Stimulated activated naive CD8-positive, alpha-beta T cell treated with anti-CD3 and anti-CD28 coated beads, Interleukin-15, amount 100 ng/mL, for 72 hours (primary cell): ENCODE results near the gene MYO18A.
"Not testable (repeated sequence)": the region's sequence is repeated elsewhere in the genome, so short reads cannot be mapped to it uniquely, and the experiment has no call there.

Experiments
- ATAC-seq: fragments of 150-1000 bp; cut with Tn5 transposase; 2 replicates; pipeline ENCODE4 v1.10.0; 2021; ENCODE audit warnings: mild to moderate bottlenecking, moderate library complexity
- DNase-seq, 2 donors: peaks; one replicate each; pipeline ENCODE4 v3.0.0; 2021 to 2022
- H3K27ac Mint-ChIP-seq, 2 donors: one replicate each; pipeline ENCODE4 v1.8.0; 2022; ENCODE audit warnings: mild to moderate bottlenecking in 2 of 2, mixed read lengths in 2 of 2, moderate library complexity in 2 of 2
- H3K27me3 Mint-ChIP-seq: one replicate; pipeline ENCODE4 v1.8.0; 2022; ENCODE audit warnings: mixed read lengths
- H3K4me1 Mint-ChIP-seq: one replicate; pipeline ENCODE4 v1.8.0; 2022; ENCODE audit warnings: mild to moderate bottlenecking, mixed read lengths
- H3K4me3 Mint-ChIP-seq, 2 donors: one replicate each; pipeline ENCODE4 v1.8.0; 2022; ENCODE audit warnings: mild to moderate bottlenecking in 2 of 2, mixed read lengths in 2 of 2, moderate library complexity in 1 of 2
- H3K9me3 Mint-ChIP-seq, 2 donors: one replicate each; pipeline ENCODE4 v1.8.0; 2022; ENCODE audit warnings: mixed read lengths in 2 of 2

MYO18A gene, protein sequence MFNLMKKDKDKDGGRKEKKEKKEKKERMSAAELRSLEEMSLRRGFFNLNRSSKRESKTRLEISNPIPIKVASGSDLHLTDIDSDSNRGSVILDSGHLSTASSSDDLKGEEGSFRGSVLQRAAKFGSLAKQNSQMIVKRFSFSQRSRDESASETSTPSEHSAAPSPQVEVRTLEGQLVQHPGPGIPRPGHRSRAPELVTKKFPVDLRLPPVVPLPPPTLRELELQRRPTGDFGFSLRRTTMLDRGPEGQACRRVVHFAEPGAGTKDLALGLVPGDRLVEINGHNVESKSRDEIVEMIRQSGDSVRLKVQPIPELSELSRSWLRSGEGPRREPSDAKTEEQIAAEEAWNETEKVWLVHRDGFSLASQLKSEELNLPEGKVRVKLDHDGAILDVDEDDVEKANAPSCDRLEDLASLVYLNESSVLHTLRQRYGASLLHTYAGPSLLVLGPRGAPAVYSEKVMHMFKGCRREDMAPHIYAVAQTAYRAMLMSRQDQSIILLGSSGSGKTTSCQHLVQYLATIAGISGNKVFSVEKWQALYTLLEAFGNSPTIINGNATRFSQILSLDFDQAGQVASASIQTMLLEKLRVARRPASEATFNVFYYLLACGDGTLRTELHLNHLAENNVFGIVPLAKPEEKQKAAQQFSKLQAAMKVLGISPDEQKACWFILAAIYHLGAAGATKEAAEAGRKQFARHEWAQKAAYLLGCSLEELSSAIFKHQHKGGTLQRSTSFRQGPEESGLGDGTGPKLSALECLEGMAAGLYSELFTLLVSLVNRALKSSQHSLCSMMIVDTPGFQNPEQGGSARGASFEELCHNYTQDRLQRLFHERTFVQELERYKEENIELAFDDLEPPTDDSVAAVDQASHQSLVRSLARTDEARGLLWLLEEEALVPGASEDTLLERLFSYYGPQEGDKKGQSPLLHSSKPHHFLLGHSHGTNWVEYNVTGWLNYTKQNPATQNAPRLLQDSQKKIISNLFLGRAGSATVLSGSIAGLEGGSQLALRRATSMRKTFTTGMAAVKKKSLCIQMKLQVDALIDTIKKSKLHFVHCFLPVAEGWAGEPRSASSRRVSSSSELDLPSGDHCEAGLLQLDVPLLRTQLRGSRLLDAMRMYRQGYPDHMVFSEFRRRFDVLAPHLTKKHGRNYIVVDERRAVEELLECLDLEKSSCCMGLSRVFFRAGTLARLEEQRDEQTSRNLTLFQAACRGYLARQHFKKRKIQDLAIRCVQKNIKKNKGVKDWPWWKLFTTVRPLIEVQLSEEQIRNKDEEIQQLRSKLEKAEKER (N-terminal part only)

DNA sequence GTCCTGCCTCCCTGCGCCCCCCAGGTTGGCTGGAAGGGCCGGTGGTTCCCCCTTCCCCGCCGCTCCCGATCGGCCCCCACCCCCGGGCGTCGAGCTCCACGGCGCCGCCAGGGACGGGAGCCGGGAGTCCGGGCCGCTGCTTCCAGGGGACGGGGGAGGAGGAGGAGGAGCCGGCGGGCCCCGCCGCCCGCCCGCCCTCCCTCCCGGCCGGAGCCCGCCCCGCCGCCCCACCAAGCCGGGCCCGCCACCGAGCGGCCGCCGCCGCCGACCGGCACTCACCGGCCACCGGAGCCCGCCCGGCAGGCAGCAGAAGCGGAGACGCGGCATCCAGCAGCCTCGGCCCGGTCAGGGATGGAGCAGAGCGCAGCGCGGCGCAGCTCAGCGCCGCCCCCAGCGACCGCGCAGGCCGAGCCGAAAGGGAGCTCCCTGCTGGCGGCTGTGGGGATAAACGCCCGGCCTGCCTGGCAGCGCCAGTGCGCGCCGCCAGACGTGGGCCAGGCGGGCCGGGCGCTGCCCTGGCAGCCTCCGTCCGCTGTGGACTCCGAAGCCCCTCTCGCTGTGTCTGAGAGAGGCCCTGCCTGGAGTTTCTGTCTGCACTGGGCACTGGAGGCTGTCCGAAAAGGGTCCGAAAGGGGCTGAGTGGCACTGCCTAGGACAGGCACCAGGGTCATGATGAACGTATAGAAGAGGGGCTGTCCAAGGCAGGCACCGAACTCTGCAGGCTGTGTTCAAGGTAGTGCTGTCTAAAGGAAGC is at the start of gene MYO18A:
TSS of gene MYO18A (minus strand) at position 365 of the 754 bp plus-strand sequence. CDS start 13,458 bp downstream, outside the sequence.
- DNase-seq (peak; percentile 82 to 86), ATAC-seq (peak; percentile 94)
- Mint-ChIP-seq H3K9me3 (no peaks in the 10 kb centered on the region), H3K4me1 (peaks cover 49% of the 10 kb centered on the region), H3K27me3 (peaks cover 8% of the 10 kb centered on the region), H3K4me3 (peak within 1 kb of the TSS; percentile 71 to 75), H3K27ac (peak within 1 kb of the TSS; percentile 63 to 85)

- H3K4me3 Mint-ChIP-seq = no peak overlapping the region
- no peak for DNase-seq
- no peak for ATAC-seq
- H3K27me3 Mint-ChIP-seq = peaks cover 10% of the 10 kb centered on the region
- H3K4me1 Mint-ChIP-seq = peaks cover 13% of the 10 kb centered on the region
- peak overlapping the region in 1 of 2 donors; percentile 35 for H3K27ac Mint-ChIP-seq
- H3K9me3 Mint-ChIP-seq = no peaks in the 10 kb centered on the region
Observed at GRCh38 chr17:29225396-29225795, 45.2 kb upstream of the MYO18A start.

- H3K27me3 Mint-ChIP-seq, H3K4me3 Mint-ChIP-seq, DNase-seq, H3K27ac Mint-ChIP-seq, ATAC-seq, H3K9me3 Mint-ChIP-seq: not testable (repeated sequence)
- peaks cover 18% of the 10 kb centered on the region for H3K4me1 Mint-ChIP-seq
Observed at GRCh38 chr17:29221338-29221737, 41.1 kb upstream of the MYO18A start.

- H3K4me1 Mint-ChIP-seq = peaks cover 5% of the 10 kb centered on the region
- DNase-seq (peak; percentile 64 to 68), ATAC-seq (peak; percentile 95)
- no peak overlapping the region for H3K27ac Mint-ChIP-seq
- H3K4me3 Mint-ChIP-seq = no peak overlapping the region
- H3K9me3 Mint-ChIP-seq = no peaks in the 10 kb centered on the region
- H3K27me3 Mint-ChIP-seq = no peaks in the 10 kb centered on the region
Observed at GRCh38 chr17:29219378-29220047, 39.3 kb upstream of the MYO18A start.

DNA sequence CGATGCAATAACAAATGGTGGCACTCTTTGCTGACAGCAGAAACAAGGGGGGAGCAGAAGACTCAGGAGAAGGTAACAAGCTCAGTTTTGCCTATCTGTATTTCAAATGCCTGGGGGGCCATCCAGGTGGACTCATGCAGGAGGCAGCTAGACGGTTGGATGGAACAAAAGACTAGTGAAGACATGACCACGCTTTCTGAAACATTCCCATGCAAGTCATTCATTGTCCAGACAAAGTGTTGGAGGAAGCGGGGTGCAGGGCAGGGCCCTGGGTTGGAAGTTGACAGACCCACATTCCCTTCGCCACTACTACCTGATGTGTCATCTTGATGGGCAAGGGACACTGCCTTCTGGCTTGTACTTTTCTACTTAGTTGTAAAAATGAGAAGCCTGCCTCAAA is 36.7 kb upstream of the MYO18A start:
- H3K27ac Mint-ChIP-seq = no peak overlapping the region
- H3K27me3 Mint-ChIP-seq = no peaks in the 10 kb centered on the region

DNA sequence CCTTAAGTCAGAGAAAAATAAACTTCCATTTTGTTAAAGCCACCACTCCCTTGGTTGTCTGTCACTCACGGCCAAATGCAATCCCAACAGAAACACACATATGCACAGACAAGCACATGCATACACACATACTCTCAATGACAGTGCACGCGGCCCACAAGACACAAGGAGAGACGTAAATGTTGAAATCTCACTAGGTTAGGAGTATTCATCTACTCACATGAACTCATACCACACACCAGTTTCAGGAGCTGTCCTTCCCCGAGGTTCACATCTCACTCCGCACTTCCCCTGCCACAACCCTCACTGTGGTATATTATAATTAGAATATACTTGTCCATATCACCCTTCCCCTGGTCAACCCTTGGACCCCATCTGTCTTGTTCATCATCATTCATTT is 36.0 kb upstream of the MYO18A start:
- no peak overlapping the region for H3K27ac Mint-ChIP-seq
- no peak for ATAC-seq
- H3K27me3 Mint-ChIP-seq = no peaks in the 10 kb centered on the region
- no peaks in the 10 kb centered on the region for H3K9me3 Mint-ChIP-seq
- no peak for DNase-seq
- H3K4me3 Mint-ChIP-seq = no peak overlapping the region
- peaks cover 5% of the 10 kb centered on the region for H3K4me1 Mint-ChIP-seq

More for the DNA sequence above, 36.7 kb upstream of the MYO18A start:
- H3K9me3 Mint-ChIP-seq = no peaks in the 10 kb centered on the region
- ATAC-seq = no peak
- H3K4me1 Mint-ChIP-seq = peaks cover 5% of the 10 kb centered on the region
- H3K4me3 Mint-ChIP-seq = no peak overlapping the region
- DNase-seq = no peak

GRCh38 chr17:29215717-29216116 is 35.5 kb upstream of the MYO18A start:
- no peak for ATAC-seq
- Mint-ChIP-seq H3K27me3 (no peaks in the 10 kb centered on the region), H3K4me1 (peaks cover 5% of the 10 kb centered on the region), H3K4me3 (no peak overlapping the region), H3K9me3 (no peaks in the 10 kb centered on the region), H3K27ac (no peak overlapping the region)
- DNase-seq = no peak

DNA sequence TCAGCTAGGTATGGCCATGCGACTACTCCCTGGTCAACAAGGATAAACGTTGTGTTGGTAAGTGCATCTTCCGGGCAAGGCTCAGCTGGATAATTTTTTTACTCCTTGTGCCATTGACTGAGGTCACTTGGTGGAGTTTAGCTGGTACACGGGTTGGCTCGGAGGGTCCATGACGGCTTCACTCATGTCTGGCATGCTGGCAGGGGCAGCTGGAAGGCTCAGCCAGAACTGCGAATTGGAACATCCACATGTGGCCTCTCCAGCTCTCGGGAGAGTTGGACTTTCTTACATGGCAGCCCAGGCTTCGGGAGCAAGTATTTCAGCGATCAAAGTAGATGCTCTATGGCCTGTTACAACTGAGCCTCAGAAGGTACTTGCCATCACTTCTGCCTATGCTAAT is 35.0 kb upstream of the MYO18A start:
- H3K4me1 Mint-ChIP-seq = peaks cover 5% of the 10 kb centered on the region
- H3K9me3 Mint-ChIP-seq = no peaks in the 10 kb centered on the region
- H3K27ac Mint-ChIP-seq = no peak overlapping the region
- H3K4me3 Mint-ChIP-seq = no peak overlapping the region
- no peaks in the 10 kb centered on the region for H3K27me3 Mint-ChIP-seq
- ATAC-seq (no peak), DNase-seq (no peak)

- DNase-seq = no peak
- H3K27me3 Mint-ChIP-seq = no peaks in the 10 kb centered on the region
- ATAC-seq = no peak
- peaks cover 3% of the 10 kb centered on the region for H3K4me1 Mint-ChIP-seq
- H3K9me3 Mint-ChIP-seq = no peaks in the 10 kb centered on the region
- no peak overlapping the region for H3K4me3 Mint-ChIP-seq
- H3K27ac Mint-ChIP-seq = no peak overlapping the region
Observed at GRCh38 chr17:29214215-29215146, 34.3 kb upstream of the MYO18A start.

DNA sequence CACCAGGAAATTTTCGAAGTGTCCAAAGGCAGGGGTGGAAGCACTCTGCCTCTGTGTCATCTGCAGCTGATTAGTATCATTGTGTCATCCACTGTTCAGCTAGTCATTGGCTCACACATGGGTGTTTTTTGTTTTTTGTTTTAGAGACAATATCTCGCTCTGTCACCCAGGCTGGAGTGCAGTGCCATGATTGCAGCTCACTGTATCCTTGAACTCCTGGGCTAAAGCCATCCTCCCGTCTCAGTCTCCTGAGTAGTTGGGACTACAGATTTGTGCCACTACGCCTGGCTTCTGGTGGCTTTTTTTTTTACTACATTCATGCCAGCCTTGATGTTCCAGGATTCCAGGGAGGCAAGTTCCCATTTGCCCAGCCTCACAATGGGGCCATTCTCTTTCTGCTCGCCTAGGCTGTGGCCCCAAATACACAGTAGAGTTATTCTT is 32.5 kb upstream of the MYO18A start:
- no peak overlapping the region for H3K27ac Mint-ChIP-seq
- H3K4me3 Mint-ChIP-seq = no peak overlapping the region
- H3K9me3 Mint-ChIP-seq = no peaks in the 10 kb centered on the region

GRCh38 chr17:29212094-29212631 is 32.0 kb upstream of the MYO18A start:
- no peak overlapping the region for H3K27ac Mint-ChIP-seq
- no peak for DNase-seq
- ATAC-seq = no peak
- no peaks in the 10 kb centered on the region for H3K27me3 Mint-ChIP-seq
- no peaks in the 10 kb centered on the region for H3K9me3 Mint-ChIP-seq
- no peaks in the 10 kb centered on the region for H3K4me1 Mint-ChIP-seq
- H3K4me3 Mint-ChIP-seq = no peak overlapping the region

More for the DNA sequence above, 32.5 kb upstream of the MYO18A start:
- H3K4me1 Mint-ChIP-seq = no peaks in the 10 kb centered on the region
- H3K27me3 Mint-ChIP-seq = no peaks in the 10 kb centered on the region
- DNase-seq = no peak
- no peak for ATAC-seq

DNA sequence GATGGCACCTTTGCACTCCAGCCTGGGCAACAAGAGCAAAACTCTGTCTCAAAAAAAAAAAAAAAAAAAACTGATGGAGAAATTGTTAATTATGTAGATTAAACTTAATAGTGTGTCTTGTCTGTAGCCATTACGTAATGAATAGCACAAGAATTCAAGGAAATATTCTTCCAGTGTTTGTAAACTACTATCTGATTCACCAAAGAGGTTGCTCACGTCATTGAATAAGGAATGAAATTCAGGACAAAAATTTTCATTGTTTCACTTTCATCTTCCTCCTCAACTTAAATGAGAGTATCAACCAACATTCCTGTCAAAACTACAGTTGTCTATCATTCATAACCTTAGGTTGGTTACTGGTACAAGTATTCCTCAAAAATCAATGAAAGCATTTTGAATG is 30.7 kb upstream of the MYO18A start:
- H3K4me1 Mint-ChIP-seq = no peaks in the 10 kb centered on the region
- H3K27me3 Mint-ChIP-seq = no peaks in the 10 kb centered on the region
- no peak overlapping the region for H3K4me3 Mint-ChIP-seq
- no peaks in the 10 kb centered on the region for H3K9me3 Mint-ChIP-seq
- no peak for DNase-seq
- no peak overlapping the region for H3K27ac Mint-ChIP-seq
- ATAC-seq = no peak

- no peak overlapping the region for H3K27ac Mint-ChIP-seq
- H3K4me1 Mint-ChIP-seq = no peaks in the 10 kb centered on the region
- peaks cover 15% of the 10 kb centered on the region for H3K27me3 Mint-ChIP-seq
- no peak for DNase-seq
- H3K4me3 Mint-ChIP-seq = no peak overlapping the region
- no peaks in the 10 kb centered on the region for H3K9me3 Mint-ChIP-seq
- no peak for ATAC-seq
Observed at GRCh38 chr17:29209073-29209472, 28.9 kb upstream of the MYO18A start.
